ENCODE results near the gene CMBL. TPM values are rescaled to one million over a fixed set of nuclear protein-coding genes. Genes with fewer than 3 reads are reported as not detected.
"Not testable (repeated sequence)": the region's sequence is repeated elsewhere in the genome, so short reads cannot be mapped to it uniquely, and the experiment has no call there.

The CMBL gene
- total and polyA plus RNA-seq, 2 donors, result 1.9 to 8.1 TPM

DNA sequence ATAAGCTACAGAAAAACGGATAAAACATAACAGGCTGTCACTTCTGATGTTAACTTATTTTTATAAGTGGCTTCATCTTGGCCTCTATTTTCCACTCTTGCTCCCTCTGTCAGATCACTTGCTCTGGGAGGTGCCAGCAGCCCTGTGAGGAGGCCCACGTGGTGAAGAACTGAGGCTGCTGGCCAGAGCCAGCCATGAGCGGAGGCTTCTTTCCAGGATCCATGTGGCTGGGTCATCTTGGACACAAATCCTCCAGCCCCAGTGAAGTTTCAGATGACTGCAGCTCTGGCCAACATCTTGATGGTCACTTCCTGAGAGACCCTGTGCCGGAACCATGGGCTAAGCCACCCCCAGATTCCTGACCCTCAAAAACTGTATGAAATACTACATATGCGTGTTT lies 7.5 kb upstream of the CMBL start:
- DNase-seq (ENCODE audit: low read depth in 6 of 9, low spot score in 9 of 9), result no peak
- Histone ChIP-seq H3K4me3 (ENCODE audit: low read length in 2 of 2) (no peak overlapping the region), H3K27me3 (ENCODE audit: control insufficient read depth in 2 of 2, insufficient read depth in 1 of 2, low read length in 1 of 2) (no peaks in the 10 kb centered on the region), H3K4me1 (ENCODE audit: control insufficient read depth in 2 of 2, insufficient read depth in 2 of 2, low read length in 2 of 2) (no peaks in the 10 kb centered on the region), H3K9me3 (ENCODE audit: control insufficient read depth in 2 of 2, insufficient read depth in 1 of 2, low read length in 1 of 2) (no peaks in the 10 kb centered on the region), H3K27ac (ENCODE audit: low read depth in 1 of 2, low read length in 1 of 2) (no peak overlapping the region), H3K36me3 (ENCODE audit: control insufficient read depth in 2 of 2, insufficient read depth in 2 of 2, low read length in 1 of 2) (no peaks in the 10 kb centered on the region)
- WGBS, result 97% methylated on average over 5 of the region's 5 CpGs

DNA sequence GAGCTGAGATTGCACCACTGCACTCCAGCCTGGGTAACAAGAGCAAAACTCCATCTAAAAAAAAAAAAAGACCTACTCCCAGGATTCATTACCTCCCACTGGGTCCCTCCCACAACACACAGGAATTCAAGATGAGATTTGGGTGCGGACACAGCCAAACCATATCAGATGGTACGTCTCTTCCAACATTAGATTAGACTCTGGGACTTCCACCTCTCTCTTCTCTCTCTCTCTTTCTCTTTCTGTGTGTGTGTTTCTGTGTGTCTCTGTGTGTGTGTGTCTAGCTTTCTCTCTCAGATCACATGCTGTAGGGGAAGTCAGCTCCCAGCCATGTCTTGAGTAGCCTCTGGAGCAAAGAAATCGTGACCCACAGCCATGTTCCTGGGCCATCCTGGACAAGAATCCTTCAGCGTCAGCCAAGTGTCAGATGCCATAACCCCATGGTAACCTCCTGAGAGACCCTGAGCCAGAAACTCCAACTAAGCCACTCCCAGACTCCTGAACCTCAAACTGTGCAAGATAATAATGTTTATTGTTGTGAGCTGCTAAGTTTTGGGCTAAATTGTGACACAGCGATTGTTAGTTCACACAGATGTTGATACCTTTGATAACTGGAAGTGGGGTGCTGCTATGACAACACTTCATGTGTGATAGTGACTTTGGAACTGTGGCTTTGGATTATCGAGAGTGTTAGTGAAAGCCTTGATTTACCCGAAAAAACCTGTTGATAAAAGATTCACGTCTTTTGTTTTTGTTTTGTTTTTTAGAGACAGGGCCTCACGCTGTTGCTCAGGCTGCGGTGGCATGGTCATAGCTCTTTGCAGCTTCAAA lies 4.1 kb upstream of the CMBL start:
- WGBS, result 91% methylated on average over 10 of the region's 10 CpGs
- no peaks in the 10 kb centered on the region for H3K9me3 ChIP-seq (ENCODE audit: control insufficient read depth in 2 of 2, insufficient read depth in 1 of 2, low read length in 1 of 2)
- DNase-seq (ENCODE audit: low read depth in 6 of 9, low spot score in 9 of 9), result no peak

GRCh38 chr5:10310835-10311570 lies 3.3 kb upstream of the CMBL start:
- DNase-seq (ENCODE audit: low read depth in 6 of 9, low spot score in 9 of 9); H3K4me3 ChIP-seq (ENCODE audit: low read length in 2 of 2); H3K27ac ChIP-seq (ENCODE audit: low read depth in 1 of 2, low read length in 1 of 2); H3K9me3 ChIP-seq (ENCODE audit: control insufficient read depth in 2 of 2, insufficient read depth in 1 of 2, low read length in 1 of 2); H3K4me1 ChIP-seq (ENCODE audit: control insufficient read depth in 2 of 2, insufficient read depth in 2 of 2, low read length in 2 of 2); H3K36me3 ChIP-seq (ENCODE audit: control insufficient read depth in 2 of 2, insufficient read depth in 2 of 2, low read length in 1 of 2): not testable (repeated sequence)
- peaks cover 7 to 20% of the 10 kb centered on the region in 2 donors for H3K27me3 ChIP-seq (ENCODE audit: control insufficient read depth in 2 of 2, insufficient read depth in 1 of 2, low read length in 1 of 2)
- 97% methylated on average over 8 of the region's 8 CpGs for WGBS

More for the DNA sequence above, 4.1 kb upstream of the CMBL start:
- Histone ChIP-seq H3K4me1 (ENCODE audit: control insufficient read depth in 2 of 2, insufficient read depth in 2 of 2, low read length in 2 of 2) (no peaks in the 10 kb centered on the region), H3K27me3 (ENCODE audit: control insufficient read depth in 2 of 2, insufficient read depth in 1 of 2, low read length in 1 of 2) (peaks cover 2 to 12% of the 10 kb centered on the region in 2 donors), H3K27ac (ENCODE audit: low read depth in 1 of 2, low read length in 1 of 2) (no peak overlapping the region), H3K36me3 (ENCODE audit: control insufficient read depth in 2 of 2, insufficient read depth in 2 of 2, low read length in 1 of 2) (no peaks in the 10 kb centered on the region), H3K4me3 (ENCODE audit: low read length in 2 of 2) (no peak overlapping the region)

DNA sequence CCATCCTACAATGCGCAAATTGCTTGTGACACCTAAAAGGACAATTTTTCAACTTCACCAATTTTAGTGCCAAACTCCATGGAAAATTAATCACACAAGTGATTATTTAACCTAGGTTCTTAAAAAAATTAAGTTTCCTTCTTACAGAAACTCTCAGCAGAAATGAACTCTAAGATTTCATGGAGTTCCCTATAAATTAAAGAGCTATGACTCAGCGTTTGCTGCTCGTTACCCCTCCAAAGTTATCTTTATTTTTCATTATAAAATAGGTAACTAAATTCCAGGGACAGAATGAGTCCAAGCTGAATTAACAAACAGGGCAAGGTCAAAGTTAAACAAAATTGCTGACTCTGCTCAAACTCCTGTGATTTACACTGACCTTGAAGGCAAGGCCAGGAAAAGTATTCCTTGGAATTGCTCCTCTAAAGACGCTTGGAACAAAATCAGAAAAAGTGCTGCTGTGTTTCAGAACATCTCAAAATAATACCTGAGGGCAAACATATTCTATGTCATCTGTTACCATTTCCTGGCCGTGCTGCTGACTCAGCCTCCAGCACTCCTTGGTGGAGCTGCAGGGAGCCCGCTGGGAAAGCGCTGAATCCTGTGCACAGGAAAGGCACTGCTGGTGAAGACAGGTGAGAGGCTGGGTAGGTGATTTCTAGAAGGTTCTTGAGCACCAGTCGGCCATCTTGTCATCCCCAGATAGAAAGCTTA lies 2.5 kb upstream of the CMBL start:
- H3K27me3 ChIP-seq (ENCODE audit: control insufficient read depth in 2 of 2, insufficient read depth in 1 of 2, low read length in 1 of 2), result peaks cover 7 to 20% of the 10 kb centered on the region in 2 donors
- DNase-seq (ENCODE audit: low read depth in 6 of 9, low spot score in 9 of 9), result no peak
- no peaks in the 10 kb centered on the region for H3K36me3 ChIP-seq (ENCODE audit: control insufficient read depth in 2 of 2, insufficient read depth in 2 of 2, low read length in 1 of 2)
- no peak overlapping the region for H3K4me3 ChIP-seq (ENCODE audit: low read length in 2 of 2)
- peak overlapping the region in 1 of 2 donors; percentile 46 for H3K27ac ChIP-seq (ENCODE audit: low read depth in 1 of 2, low read length in 1 of 2)
- 70% methylated on average over 8 of the region's 8 CpGs for WGBS
- H3K4me1 ChIP-seq (ENCODE audit: control insufficient read depth in 2 of 2, insufficient read depth in 2 of 2, low read length in 2 of 2), result no peaks in the 10 kb centered on the region
- H3K9me3 ChIP-seq (ENCODE audit: control insufficient read depth in 2 of 2, insufficient read depth in 1 of 2, low read length in 1 of 2), result no peaks in the 10 kb centered on the region

- Histone ChIP-seq H3K36me3 (ENCODE audit: control insufficient read depth in 2 of 2, insufficient read depth in 2 of 2, low read length in 1 of 2) (no peaks in the 10 kb centered on the region), H3K27me3 (ENCODE audit: control insufficient read depth in 2 of 2, insufficient read depth in 1 of 2, low read length in 1 of 2) (peaks cover 7 to 20% of the 10 kb centered on the region in 2 donors), H3K27ac (ENCODE audit: low read depth in 1 of 2, low read length in 1 of 2) (no peak overlapping the region), H3K9me3 (ENCODE audit: control insufficient read depth in 2 of 2, insufficient read depth in 1 of 2, low read length in 1 of 2) (no peaks in the 10 kb centered on the region), H3K4me3 (ENCODE audit: low read length in 2 of 2) (no peak overlapping the region), H3K4me1 (ENCODE audit: control insufficient read depth in 2 of 2, insufficient read depth in 2 of 2, low read length in 2 of 2) (no peaks in the 10 kb centered on the region)
- no peak for DNase-seq (ENCODE audit: low read depth in 6 of 9, low spot score in 9 of 9)
- 95% methylated on average over 6 of the region's 6 CpGs for WGBS
Observed at GRCh38 chr5:10308844-10309243, 1.1 kb upstream of the CMBL start.

GRCh38 chr5:10306806-10307205 lies 896 bp downstream of the CMBL start:
- Histone ChIP-seq H3K9me3 (ENCODE audit: control insufficient read depth in 2 of 2, insufficient read depth in 1 of 2, low read length in 1 of 2) (no peaks in the 10 kb centered on the region), H3K27ac (ENCODE audit: low read depth in 1 of 2, low read length in 1 of 2) (no peak overlapping the region), H3K36me3 (ENCODE audit: control insufficient read depth in 2 of 2, insufficient read depth in 2 of 2, low read length in 1 of 2) (no peaks in the 10 kb centered on the region), H3K4me3 (ENCODE audit: low read length in 2 of 2) (peak overlapping the region in 1 of 2 donors; percentile 43), H3K4me1 (ENCODE audit: control insufficient read depth in 2 of 2, insufficient read depth in 2 of 2, low read length in 2 of 2) (no peaks in the 10 kb centered on the region), H3K27me3 (ENCODE audit: control insufficient read depth in 2 of 2, insufficient read depth in 1 of 2, low read length in 1 of 2) (peaks cover 7 to 20% of the 10 kb centered on the region in 2 donors)
- WGBS, result 79% methylated on average over 8 of the region's 8 CpGs
- DNase-seq (ENCODE audit: low read depth in 6 of 9, low spot score in 9 of 9), result no peak

DNA sequence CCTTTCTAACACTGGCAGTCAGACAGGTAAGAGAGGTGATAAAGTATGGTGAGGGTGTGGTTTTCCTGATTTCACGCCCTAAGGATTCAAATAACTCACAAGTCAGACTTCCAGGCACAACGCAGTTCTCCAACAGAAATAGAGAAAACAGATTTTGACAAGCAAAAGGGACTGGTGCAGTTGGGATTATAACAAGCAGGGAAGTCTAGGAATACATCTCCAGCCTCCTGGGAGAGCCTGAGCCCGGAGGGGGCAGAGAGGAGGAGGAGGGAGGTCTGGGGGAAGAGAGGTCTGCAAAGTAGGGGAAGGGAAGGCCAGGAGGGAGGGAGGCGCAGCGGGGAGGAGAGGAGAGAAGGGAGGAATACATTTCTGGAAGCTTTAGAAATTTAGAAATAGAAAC lies 1.6 kb downstream of the CMBL start:
- DNase-seq (ENCODE audit: low read depth in 6 of 9, low spot score in 9 of 9), result no peak
- no peak overlapping the region for H3K4me3 ChIP-seq (ENCODE audit: low read length in 2 of 2)
- H3K36me3 ChIP-seq (ENCODE audit: control insufficient read depth in 2 of 2, insufficient read depth in 2 of 2, low read length in 1 of 2), result no peaks in the 10 kb centered on the region
- no peak overlapping the region for H3K27ac ChIP-seq (ENCODE audit: low read depth in 1 of 2, low read length in 1 of 2)
- H3K4me1 ChIP-seq (ENCODE audit: control insufficient read depth in 2 of 2, insufficient read depth in 2 of 2, low read length in 2 of 2), result no peaks in the 10 kb centered on the region
- WGBS, result 86% methylated on average over 5 of the region's 5 CpGs
- peaks cover 7 to 20% of the 10 kb centered on the region in 2 donors for H3K27me3 ChIP-seq (ENCODE audit: control insufficient read depth in 2 of 2, insufficient read depth in 1 of 2, low read length in 1 of 2)
- H3K9me3 ChIP-seq (ENCODE audit: control insufficient read depth in 2 of 2, insufficient read depth in 1 of 2, low read length in 1 of 2), result no peaks in the 10 kb centered on the region

GRCh38 chr5:10304932-10305331 lies 2.8 kb downstream of the CMBL start:
- Histone ChIP-seq H3K36me3 (ENCODE audit: control insufficient read depth in 2 of 2, insufficient read depth in 2 of 2, low read length in 1 of 2) (no peaks in the 10 kb centered on the region), H3K9me3 (ENCODE audit: control insufficient read depth in 2 of 2, insufficient read depth in 1 of 2, low read length in 1 of 2) (no peaks in the 10 kb centered on the region), H3K4me1 (ENCODE audit: control insufficient read depth in 2 of 2, insufficient read depth in 2 of 2, low read length in 2 of 2) (no peaks in the 10 kb centered on the region), H3K27ac (ENCODE audit: low read depth in 1 of 2, low read length in 1 of 2) (no peak overlapping the region), H3K4me3 (ENCODE audit: low read length in 2 of 2) (no peak overlapping the region), H3K27me3 (ENCODE audit: control insufficient read depth in 2 of 2, insufficient read depth in 1 of 2, low read length in 1 of 2) (peaks cover 7 to 20% of the 10 kb centered on the region in 2 donors)
- WGBS, result 96% methylated on average over 5 of the region's 5 CpGs
- DNase-seq (ENCODE audit: low read depth in 6 of 9, low spot score in 9 of 9), result no peak

GRCh38 chr5:10303699-10304170 lies 4.0 kb downstream of the CMBL start:
- no peak overlapping the region for H3K27ac ChIP-seq (ENCODE audit: low read depth in 1 of 2, low read length in 1 of 2)
- H3K36me3 ChIP-seq (ENCODE audit: control insufficient read depth in 2 of 2, insufficient read depth in 2 of 2, low read length in 1 of 2), result no peaks in the 10 kb centered on the region
- peaks cover 7 to 20% of the 10 kb centered on the region in 2 donors for H3K27me3 ChIP-seq (ENCODE audit: control insufficient read depth in 2 of 2, insufficient read depth in 1 of 2, low read length in 1 of 2)
- no peaks in the 10 kb centered on the region for H3K9me3 ChIP-seq (ENCODE audit: control insufficient read depth in 2 of 2, insufficient read depth in 1 of 2, low read length in 1 of 2)
- H3K4me1 ChIP-seq (ENCODE audit: control insufficient read depth in 2 of 2, insufficient read depth in 2 of 2, low read length in 2 of 2), result no peaks in the 10 kb centered on the region
- no peak overlapping the region for H3K4me3 ChIP-seq (ENCODE audit: low read length in 2 of 2)
- DNase-seq (ENCODE audit: low read depth in 6 of 9, low spot score in 9 of 9), result no peak
- WGBS, result 90% methylated on average over 5 of the region's 5 CpGs

Measured in thymus (tissue), 11 donors.